ENCODE measurements around the gene SLC7A9.

The SLC7A9 gene

GRCh38 chr19:32911467-32911866 lies 41.9 kb upstream of the SLC7A9 start:
- Histone ChIP-seq H3K36me3 (no peaks in the 10 kb centered on the region), H3K27me3 (no peaks in the 10 kb centered on the region), H3K9me3 (no peaks in the 10 kb centered on the region), H3K4me1 (no peaks in the 10 kb centered on the region), H3K4me3 (ENCODE audit: low read depth, low read length) (no peak overlapping the region)
- DNase-seq: no peak
- TF ChIP-seq, protein P1, sequence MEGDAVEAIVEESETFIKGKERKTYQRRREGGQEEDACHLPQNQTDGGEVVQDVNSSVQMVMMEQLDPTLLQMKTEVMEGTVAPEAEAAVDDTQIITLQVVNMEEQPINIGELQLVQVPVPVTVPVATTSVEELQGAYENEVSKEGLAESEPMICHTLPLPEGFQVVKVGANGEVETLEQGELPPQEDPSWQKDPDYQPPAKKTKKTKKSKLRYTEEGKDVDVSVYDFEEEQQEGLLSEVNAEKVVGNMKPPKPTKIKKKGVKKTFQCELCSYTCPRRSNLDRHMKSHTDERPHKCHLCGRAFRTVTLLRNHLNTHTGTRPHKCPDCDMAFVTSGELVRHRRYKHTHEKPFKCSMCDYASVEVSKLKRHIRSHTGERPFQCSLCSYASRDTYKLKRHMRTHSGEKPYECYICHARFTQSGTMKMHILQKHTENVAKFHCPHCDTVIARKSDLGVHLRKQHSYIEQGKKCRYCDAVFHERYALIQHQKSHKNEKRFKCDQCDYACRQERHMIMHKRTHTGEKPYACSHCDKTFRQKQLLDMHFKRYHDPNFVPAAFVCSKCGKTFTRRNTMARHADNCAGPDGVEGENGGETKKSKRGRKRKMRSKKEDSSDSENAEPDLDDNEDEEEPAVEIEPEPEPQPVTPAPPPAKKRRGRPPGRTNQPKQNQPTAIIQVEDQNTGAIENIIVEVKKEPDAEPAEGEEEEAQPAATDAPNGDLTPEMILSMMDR (IDR thresholded peaks at IDR 0.05; ENCODE audit: low read depth, low read length): no peak

DNA sequence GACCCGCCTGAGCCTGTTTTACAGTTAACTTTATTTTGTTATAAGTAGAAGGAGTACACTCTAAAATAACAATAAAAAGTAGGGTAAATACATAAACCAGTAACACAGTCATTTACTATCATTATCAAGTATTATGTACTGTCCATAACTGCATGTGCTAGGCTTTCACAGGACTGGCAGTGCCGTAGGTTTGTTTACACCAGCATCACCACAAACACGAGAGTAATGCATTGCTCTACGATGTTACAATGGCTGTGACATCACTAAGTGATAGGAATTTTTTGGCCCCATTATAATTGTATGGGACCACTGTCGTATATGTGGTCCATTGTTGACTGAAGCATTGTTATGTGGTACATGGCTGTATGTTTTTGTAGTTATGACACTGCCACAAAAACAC lies 41.3 kb upstream of the SLC7A9 start:
- H3K4me3 ChIP-seq (ENCODE audit: low read depth, low read length): no peak overlapping the region
- H3K9me3 ChIP-seq: no peaks in the 10 kb centered on the region
- H3K4me1 ChIP-seq: no peaks in the 10 kb centered on the region
- no peaks in the 10 kb centered on the region for H3K36me3 ChIP-seq
- TF ChIP-seq, protein P1 (IDR thresholded peaks at IDR 0.05; ENCODE audit: low read depth, low read length): no peak
- DNase-seq: no peak
- H3K27me3 ChIP-seq: no peaks in the 10 kb centered on the region

DNA sequence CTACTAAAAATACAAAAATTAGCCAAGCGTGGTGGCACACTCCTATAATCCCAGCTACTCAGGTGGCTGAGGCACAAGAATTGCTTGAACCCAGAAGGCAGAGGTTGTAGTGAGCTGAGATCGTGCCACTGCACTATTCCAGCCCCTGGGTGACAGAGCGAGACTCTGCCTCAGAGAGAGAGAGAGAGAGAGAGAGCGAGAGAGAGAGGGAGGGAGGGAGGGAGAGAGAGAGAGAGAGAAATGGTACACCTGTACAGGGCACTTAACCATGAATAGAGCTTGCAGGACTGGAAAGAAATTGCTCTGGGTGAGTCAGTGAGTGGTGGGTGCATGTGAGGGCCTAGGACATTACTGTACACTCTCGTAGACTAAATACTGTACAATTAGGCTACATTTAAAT lies 40.5 kb upstream of the SLC7A9 start:
- no peaks in the 10 kb centered on the region for H3K9me3 ChIP-seq
- H3K27me3 ChIP-seq: no peaks in the 10 kb centered on the region
- H3K4me3 ChIP-seq (ENCODE audit: low read depth, low read length): no peak overlapping the region
- H3K4me1 ChIP-seq: no peaks in the 10 kb centered on the region
- no peak for DNase-seq
- H3K36me3 ChIP-seq: no peaks in the 10 kb centered on the region
- TF ChIP-seq, protein P1 (IDR thresholded peaks at IDR 0.05; ENCODE audit: low read depth, low read length): no peak

GRCh38 chr19:32909257-32909656 lies 39.7 kb upstream of the SLC7A9 start:
- no peaks in the 10 kb centered on the region for H3K27me3 ChIP-seq
- TF ChIP-seq, protein P1 (IDR thresholded peaks at IDR 0.05; ENCODE audit: low read depth, low read length): no peak
- H3K9me3 ChIP-seq: no peaks in the 10 kb centered on the region
- H3K4me3 ChIP-seq (ENCODE audit: low read depth, low read length): no peak overlapping the region
- no peaks in the 10 kb centered on the region for H3K4me1 ChIP-seq
- H3K36me3 ChIP-seq: no peaks in the 10 kb centered on the region
- no peak for DNase-seq

- DNase-seq: no peak
- TF ChIP-seq, protein P1 (IDR thresholded peaks at IDR 0.05; ENCODE audit: low read depth, low read length): no peak
- H3K4me1 ChIP-seq: no peaks in the 10 kb centered on the region
Measured at GRCh38 chr19:32908641-32909190, 39.1 kb upstream of the SLC7A9 start.

GRCh38 chr19:32902448-32902847 lies 32.9 kb upstream of the SLC7A9 start:
- TF ChIP-seq, protein P1 (IDR thresholded peaks at IDR 0.05; ENCODE audit: low read depth, low read length): no peak
- Histone ChIP-seq H3K4me3 (ENCODE audit: low read depth, low read length) (no peak overlapping the region), H3K27me3 (no peaks in the 10 kb centered on the region), H3K36me3 (no peaks in the 10 kb centered on the region), H3K9me3 (no peaks in the 10 kb centered on the region), H3K4me1 (no peaks in the 10 kb centered on the region)
- DNase-seq: no peak

More at GRCh38 chr19:32908641-32909190, 39.1 kb upstream of the SLC7A9 start:
- Histone ChIP-seq H3K9me3 (no peaks in the 10 kb centered on the region), H3K27me3 (no peaks in the 10 kb centered on the region), H3K4me3 (ENCODE audit: low read depth, low read length) (no peak overlapping the region), H3K36me3 (no peaks in the 10 kb centered on the region)
